Glutamatergic neuron (in vitro differentiated cells): ENCODE data around the gene MAML2. TPM values are rescaled to one million over a fixed set of nuclear protein-coding genes. Genes with fewer than 3 reads are reported as not detected.
A peak's percentile ranks its signal among the peaks of the same experiment; 100 is the strongest.

ENCODE experiments used
- DNase-seq: peaks from one replicate; pipeline ENCODE4 v3.0.0; 2022
- H3K27ac Mint-ChIP-seq: one replicate; pipeline ENCODE4 v1.8.0; 2020; ENCODE audit warnings: mild to moderate bottlenecking, mixed read lengths, inconsistent platforms; ENCODE audit not compliant: unreplicated experiment
- H3K27me3 Mint-ChIP-seq: one replicate; pipeline ENCODE4 v1.8.0; 2020; ENCODE audit warnings: mild to moderate bottlenecking, moderate library complexity, mixed read lengths, inconsistent platforms; ENCODE audit not compliant: unreplicated experiment
- H3K36me3 Mint-ChIP-seq: one replicate; pipeline ENCODE4 v1.8.0; 2020; ENCODE audit warnings: mild to moderate bottlenecking, mixed read lengths, inconsistent platforms; ENCODE audit not compliant: unreplicated experiment
- H3K4me1 Mint-ChIP-seq: one replicate; pipeline ENCODE4 v1.8.0; 2020; ENCODE audit warnings: mild to moderate bottlenecking, low read depth, mixed read lengths, inconsistent platforms; ENCODE audit not compliant: unreplicated experiment
- H3K4me3 Mint-ChIP-seq: one replicate; pipeline ENCODE4 v1.8.0; 2020; ENCODE audit warnings: mild to moderate bottlenecking, mixed read lengths, inconsistent platforms; ENCODE audit not compliant: unreplicated experiment
- H3K9me3 Mint-ChIP-seq: one replicate; pipeline ENCODE4 v1.8.0; 2020; ENCODE audit warnings: mild to moderate bottlenecking, moderate library complexity, mixed read lengths, inconsistent platforms; ENCODE audit not compliant: unreplicated experiment
- microRNA-seq: library from miRNA; unstranded; fragments of <30 nt; microRNA quantifications from one replicate; pipeline ENCODE4, GENCODE V29; 2020; ENCODE audit not compliant: unreplicated experiment
- total RNA-seq: library from RNA; stranded (reverse); fragmentation: NEBNext Ultra II Directional; extraction: Animal tissue kit (Norgen Biotek cat#: 25700); gene quantifications from one replicate; pipeline ENCODE4 v1.2.1, GENCODE V29; 2021; ENCODE audit not compliant: unreplicated experiment
- TF ChIP-seq, protein P1 (sequence below): fragments of 200-600 bp; sonication (generic); IDR thresholded peaks from one replicate; pipeline ENCODE4 v1.5.0; 2021; ENCODE audit not compliant: partially characterized antibody, unreplicated experiment

Gene MAML2
- total RNA-seq, 1 donor from 2014 or later, result 2.1 TPM

DNA sequence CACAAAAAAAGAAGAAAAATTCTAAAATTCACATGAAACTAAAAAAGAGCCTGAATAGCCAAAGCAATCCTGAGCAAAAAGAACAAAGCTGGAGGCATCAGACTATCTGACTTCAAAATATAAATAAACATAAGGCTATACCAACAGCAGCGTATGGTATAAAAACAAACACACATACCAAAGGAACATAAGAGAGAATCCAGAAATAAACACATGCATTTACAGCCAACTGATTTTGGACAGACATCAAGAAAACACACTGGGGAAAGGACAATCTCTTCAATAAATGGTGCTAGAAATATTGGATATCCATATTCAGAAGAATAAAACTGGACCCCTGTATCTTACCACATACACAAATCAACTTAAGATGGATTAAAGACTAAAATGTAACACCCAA, 416.3 kb downstream of the MAML2 start:
- Mint-ChIP-seq H3K4me3 (no peak overlapping the region), H3K36me3 (peaks cover 8% of the 10 kb centered on the region), H3K27ac (no peak overlapping the region), H3K27me3 (peaks cover 9% of the 10 kb centered on the region), H3K9me3 (peaks cover 11% of the 10 kb centered on the region), H3K4me1 (peaks cover 8% of the 10 kb centered on the region)
- TF ChIP-seq, protein P1, sequence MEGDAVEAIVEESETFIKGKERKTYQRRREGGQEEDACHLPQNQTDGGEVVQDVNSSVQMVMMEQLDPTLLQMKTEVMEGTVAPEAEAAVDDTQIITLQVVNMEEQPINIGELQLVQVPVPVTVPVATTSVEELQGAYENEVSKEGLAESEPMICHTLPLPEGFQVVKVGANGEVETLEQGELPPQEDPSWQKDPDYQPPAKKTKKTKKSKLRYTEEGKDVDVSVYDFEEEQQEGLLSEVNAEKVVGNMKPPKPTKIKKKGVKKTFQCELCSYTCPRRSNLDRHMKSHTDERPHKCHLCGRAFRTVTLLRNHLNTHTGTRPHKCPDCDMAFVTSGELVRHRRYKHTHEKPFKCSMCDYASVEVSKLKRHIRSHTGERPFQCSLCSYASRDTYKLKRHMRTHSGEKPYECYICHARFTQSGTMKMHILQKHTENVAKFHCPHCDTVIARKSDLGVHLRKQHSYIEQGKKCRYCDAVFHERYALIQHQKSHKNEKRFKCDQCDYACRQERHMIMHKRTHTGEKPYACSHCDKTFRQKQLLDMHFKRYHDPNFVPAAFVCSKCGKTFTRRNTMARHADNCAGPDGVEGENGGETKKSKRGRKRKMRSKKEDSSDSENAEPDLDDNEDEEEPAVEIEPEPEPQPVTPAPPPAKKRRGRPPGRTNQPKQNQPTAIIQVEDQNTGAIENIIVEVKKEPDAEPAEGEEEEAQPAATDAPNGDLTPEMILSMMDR, result no peak
- DNase-seq, result no peak

Small RNA genes within 50 kb of the gene (microRNA-seq; reads per million reads assigned to microRNA genes)
- 3.9 reads per million, percentile 27 among the genes with 10 or more reads in this experiment for gene MIR1260B

Other genes starting within 250 kb of the MAML2 start
- gene CCDC82, start 46.7 kb upstream of the MAML2 start, total RNA-seq, result 56.3 TPM
- 7.8 TPM for gene JRKL, start 46.8 kb upstream of the MAML2 start, total RNA-seq